ES-I3 (cell line): Measurements from ENCODE around the gene SLC44A4.
A peak's percentile ranks its signal among the peaks of the same experiment; 100 is the strongest.

ENCODE experiments used
- H3K36me3 ChIP-seq: 2 replicates; pipeline ENCODE4 v1.6.1; 2013; ENCODE audit warnings: mild to moderate bottlenecking, low read length, control low read depth, moderate library complexity; ENCODE audit not compliant: insufficient read depth
- H3K4me1 ChIP-seq: 2 replicates; pipeline ENCODE4 v1.6.1; 2013; ENCODE audit warnings: mild to moderate bottlenecking, control low read depth, low read length; ENCODE audit not compliant: insufficient read depth
- H3K9ac ChIP-seq: 2 replicates; pipeline ENCODE4 v1.6.1; 2013; ENCODE audit warnings: low read depth, mild to moderate bottlenecking, low read length, moderate library complexity
- H3K9me3 ChIP-seq: 2 replicates; pipeline ENCODE4 v1.6.1; 2013; ENCODE audit warnings: mild to moderate bottlenecking, low read length, moderate library complexity; ENCODE audit not compliant: control insufficient read depth, insufficient read depth

Gene SLC44A4

DNA sequence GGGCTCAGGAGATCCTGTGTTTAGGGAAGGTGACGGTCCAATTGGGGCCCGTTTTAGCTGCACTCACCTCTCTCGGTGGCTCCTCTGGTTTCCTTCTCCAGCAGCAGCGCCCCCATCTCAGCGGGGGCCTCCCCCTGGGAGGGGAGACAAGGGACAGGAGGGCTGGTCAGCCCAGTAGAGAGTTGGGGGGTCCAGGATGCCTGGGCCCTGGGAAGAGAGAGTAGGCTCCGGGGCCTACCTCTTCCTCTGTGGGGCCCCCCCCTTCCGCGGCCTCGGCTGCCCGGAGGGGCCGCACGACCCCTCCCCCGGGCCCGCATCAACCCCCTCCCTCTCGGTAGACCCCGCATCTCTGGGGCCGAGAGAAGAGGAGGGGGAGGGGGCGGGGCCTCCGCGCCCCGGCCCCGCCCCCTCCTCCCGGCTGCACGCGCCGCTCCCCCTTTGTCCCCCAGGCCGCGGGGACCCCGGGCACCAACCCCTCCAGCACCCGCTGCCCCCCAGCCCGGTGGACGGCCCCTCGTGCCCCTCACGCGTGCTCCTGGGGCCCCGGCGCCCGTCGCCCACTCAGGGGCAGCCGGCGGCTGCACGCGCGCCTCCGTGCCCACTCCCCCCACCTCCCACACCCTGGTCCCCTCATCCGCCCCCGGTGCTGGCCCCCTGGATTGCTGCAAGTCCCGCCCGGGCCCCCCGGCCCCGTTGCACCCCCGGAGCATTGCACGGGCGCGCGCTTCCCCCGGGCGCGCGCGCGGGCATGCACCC, 18.2 kb upstream of the SLC44A4 start:
- Histone ChIP-seq H3K9ac (peak overlapping the region; percentile 99), H3K4me1 (no peaks in the 10 kb centered on the region), H3K9me3 (no peaks in the 10 kb centered on the region), H3K36me3 (peaks cover 11% of the 10 kb centered on the region)

DNA sequence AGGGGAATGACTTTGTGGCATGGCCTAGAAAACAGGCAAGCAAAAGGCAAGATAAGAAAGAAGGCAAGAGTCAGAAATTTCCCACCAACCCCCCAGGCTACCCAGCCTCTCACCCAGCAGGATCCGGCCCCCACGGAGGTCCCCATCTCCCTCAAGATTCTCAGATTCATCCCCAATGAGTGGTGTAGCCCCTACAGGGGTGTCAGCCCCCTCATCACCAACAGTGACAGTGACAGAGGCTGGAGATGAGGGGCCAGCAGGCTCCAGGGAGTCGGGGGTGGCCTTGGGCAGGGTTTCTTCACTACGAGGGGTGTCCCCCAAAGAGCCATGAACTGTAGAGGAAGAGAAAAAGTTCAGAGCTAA, 17.7 kb upstream of the SLC44A4 start:
- Histone ChIP-seq H3K9me3 (no peaks in the 10 kb centered on the region), H3K9ac (peak overlapping the region; percentile 99; the same call in 1 of the 2 replicates), H3K4me1 (no peaks in the 10 kb centered on the region), H3K36me3 (peaks cover 12% of the 10 kb centered on the region)

DNA sequence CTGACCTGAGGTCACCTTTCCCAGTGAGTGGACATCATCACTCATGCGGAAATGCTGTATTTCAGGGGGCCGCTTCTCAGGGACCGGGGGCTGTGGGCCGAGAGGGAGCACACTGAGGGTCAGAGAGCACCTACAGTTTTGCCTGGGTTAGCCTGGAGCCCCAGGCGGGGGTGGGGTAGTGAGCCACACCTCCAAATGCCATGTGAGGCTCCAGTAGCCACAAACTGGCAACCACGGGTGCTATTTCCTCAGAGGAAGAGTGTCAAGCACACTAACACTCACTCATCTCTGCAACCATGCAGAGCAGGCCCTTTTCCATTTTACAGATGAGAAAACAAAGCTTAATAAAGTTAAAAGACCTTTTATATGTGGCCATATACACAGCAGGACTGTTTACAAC, 14.0 kb upstream of the SLC44A4 start:
- Histone ChIP-seq H3K36me3 (peaks cover 24% of the 10 kb centered on the region), H3K9me3 (no peaks in the 10 kb centered on the region), H3K4me1 (no peaks in the 10 kb centered on the region), H3K9ac (no peak overlapping the region)

DNA sequence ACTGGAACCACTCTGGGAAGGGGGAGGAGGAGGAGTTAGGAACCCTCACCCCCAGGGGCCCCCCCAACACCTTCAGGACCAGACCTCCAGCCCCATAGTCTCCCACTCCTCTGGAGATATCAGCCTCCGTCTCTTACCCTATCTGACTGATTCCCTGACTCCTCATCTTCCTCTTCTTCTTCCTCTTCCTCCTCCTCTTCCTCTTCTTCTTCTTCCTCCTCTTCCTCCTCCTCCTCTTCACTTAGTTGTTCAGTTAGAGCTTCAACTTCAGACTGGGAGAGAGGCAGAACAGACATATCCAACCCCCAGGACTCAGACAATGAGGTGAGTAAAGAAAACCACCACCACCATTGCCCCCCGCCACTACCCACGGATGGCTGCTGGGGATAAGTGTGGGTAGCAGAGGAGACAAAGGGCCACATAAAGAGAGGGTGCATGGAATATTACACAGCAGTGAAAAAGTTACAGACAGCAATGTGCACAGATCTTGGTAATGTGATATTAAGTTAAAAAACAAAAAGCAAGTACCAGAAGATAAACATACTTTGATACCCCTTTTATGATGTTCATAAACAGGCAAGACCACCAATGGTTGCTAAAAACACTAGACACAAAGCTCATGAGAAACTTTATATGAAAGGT, 10.7 kb upstream of the SLC44A4 start:
- Histone ChIP-seq H3K9ac (no peak overlapping the region), H3K36me3 (peaks cover 31% of the 10 kb centered on the region), H3K4me1 (no peaks in the 10 kb centered on the region), H3K9me3 (no peaks in the 10 kb centered on the region)

DNA sequence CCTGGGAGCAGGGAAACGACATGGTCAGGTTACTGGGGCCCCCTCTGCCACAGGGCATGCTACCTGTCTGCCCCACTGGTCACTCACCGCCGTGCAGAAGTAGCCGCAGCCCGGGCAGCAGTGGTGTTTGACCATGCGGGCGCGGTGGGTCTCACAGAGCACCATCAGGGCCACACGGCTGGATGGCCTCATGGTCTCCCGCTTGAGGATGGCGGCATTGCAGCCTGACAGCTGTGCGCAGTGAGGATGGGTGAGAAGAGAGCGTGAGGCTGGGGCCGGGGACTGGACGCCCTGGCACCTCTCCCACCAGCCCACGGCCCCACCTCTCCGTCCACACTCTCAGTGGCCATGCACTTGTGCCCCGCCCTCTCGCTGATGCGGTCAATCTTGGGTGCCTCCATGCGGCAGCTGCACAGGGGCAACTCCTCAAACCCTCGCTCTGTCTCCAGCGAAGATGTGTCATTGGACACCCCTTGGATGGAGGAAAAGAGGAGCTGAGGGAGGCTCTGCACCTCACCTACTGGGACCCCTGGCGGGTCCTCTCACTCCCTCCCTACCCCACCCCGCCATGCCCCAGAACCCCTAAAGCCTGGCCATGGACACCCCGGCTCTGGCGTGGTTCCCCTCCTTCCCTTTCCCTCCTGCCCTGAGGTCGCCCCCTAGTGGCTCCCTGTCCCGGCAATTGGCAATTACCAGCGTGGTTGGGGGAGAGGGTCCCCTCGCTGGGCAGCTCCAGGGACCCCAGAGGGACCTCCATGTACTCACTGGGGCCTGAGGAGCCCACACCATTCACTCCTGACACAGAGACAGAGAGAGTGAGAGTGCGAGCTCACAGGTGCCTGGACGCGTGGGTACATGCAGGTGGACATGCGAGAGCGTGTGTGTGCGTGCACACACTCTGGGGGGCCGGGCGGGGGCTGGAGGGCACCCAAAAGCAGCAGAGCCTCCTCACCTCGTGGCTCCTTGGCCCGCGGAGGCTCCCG, 9.8 kb upstream of the SLC44A4 start:
- no peaks in the 10 kb centered on the region for H3K9me3 ChIP-seq
- peaks cover 31% of the 10 kb centered on the region for H3K36me3 ChIP-seq
- H3K9ac ChIP-seq: no peak overlapping the region
- no peaks in the 10 kb centered on the region for H3K4me1 ChIP-seq

DNA sequence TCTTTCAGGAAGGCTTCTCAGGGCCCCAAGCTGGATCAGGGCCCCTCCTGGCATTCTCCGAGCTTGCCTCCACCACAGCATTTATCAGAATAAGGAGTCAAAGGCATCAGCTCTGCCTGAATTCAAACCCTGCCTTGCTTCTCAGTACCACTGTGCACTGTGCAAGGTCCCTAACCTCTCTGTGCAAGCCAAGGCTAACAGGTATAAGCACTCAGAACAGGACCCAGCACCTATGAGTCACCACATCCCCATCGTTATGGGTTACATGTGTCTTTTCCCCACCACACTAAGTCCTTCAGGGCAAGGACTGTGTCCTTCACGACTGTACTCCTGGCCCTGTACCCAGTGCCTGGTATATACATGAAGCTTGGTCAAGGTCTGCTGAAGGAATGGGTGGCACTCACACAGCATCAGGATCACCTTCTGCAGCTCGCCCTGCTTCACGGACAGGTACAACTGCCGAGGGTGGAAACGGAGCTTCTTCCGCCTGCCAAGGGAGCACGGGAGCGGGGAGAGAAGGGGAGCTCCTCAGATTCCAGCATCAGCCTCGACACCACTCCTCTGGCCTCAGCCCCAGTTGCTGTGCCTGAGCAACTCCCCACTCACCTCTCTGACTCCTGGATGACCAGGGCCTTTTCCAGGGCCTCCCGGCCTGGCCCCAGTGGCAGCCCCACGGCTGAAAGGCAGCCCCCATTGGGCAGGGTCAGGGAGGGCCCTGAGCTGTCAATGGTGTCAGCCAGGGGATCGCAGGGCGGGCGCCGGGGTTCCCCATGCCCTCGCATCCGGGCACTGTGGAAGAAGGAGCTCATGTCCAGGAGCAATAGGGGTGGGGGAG, 8.6 kb upstream of the SLC44A4 start:
- no peak overlapping the region for H3K9ac ChIP-seq
- no peaks in the 10 kb centered on the region for H3K9me3 ChIP-seq
- peaks cover 26% of the 10 kb centered on the region for H3K36me3 ChIP-seq
- no peaks in the 10 kb centered on the region for H3K4me1 ChIP-seq

DNA sequence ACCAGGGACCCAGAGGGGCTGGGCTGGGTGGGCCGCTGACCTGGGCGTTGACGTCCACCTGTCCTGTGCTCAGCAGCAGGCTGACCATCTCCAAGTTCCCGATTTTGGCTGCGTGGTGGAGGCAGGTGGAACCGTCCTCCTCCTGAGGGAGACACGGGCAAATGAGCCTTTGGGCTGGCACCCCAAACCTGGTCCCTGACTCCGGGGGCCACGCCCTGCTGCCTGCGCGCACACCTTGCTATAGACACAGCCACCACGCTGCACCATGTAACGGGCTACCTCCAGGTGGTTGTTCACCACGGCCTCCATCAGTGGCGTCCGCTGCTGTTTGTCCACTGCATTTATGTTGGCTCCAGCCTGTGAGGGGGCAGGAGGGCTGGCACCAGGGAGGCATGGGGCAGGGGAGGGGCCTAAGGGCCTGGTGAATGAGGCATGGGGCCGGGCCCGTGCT, 7.8 kb upstream of the SLC44A4 start:
- Histone ChIP-seq H3K9me3 (no peaks in the 10 kb centered on the region), H3K36me3 (peaks cover 27% of the 10 kb centered on the region), H3K4me1 (no peaks in the 10 kb centered on the region), H3K9ac (no peak overlapping the region)

DNA sequence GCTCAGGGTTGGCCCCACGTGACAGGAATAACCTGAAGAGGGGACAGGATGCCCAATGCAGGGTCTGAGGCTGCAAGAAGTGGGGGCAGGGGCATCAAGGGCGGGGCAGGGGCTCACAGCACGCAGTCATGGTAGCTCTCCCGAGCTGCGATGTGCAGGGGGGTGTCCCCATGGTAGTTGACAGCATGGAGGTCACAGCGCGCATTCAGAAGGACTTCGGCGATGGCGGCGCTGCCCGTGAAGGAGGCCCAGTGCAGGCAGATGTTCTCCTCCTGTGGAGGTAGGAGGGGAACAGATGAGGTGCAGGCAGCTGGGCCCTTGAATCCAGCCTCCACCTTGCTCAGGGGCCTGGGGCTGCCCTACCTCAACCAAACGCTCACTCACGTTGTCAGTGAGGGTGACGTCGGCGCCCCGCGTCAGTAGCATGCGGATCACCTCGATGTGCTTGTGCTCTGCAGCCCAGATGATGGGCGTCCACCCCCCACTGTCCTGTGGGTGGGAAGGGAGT, 5.8 kb upstream of the SLC44A4 start:
- H3K9ac ChIP-seq: no peak overlapping the region
- no peaks in the 10 kb centered on the region for H3K4me1 ChIP-seq
- H3K36me3 ChIP-seq: peaks cover 25% of the 10 kb centered on the region
- H3K9me3 ChIP-seq: no peaks in the 10 kb centered on the region

DNA sequence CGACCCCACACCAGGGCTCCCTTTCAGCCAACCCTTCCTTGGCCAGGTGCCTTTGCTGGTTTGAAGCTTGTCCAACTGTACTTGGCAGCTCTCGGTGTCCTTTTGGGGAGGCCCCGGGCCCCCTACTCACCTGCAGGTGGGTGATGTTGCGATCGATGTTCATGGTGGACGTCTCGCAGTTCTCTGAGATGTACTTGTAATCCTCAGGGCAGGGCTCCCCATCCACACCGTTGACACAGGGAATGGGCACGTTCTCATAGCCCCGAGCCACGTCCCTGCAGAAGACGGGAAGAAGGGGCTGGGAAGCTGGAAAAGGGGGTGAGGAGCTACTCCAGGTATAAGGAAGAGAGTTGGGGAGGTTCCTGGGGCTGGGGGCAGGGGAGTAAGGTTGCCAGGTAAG, 4.9 kb upstream of the SLC44A4 start:
- Histone ChIP-seq H3K4me1 (no peaks in the 10 kb centered on the region), H3K9me3 (no peaks in the 10 kb centered on the region), H3K36me3 (peaks cover 25% of the 10 kb centered on the region), H3K9ac (no peak overlapping the region)

DNA sequence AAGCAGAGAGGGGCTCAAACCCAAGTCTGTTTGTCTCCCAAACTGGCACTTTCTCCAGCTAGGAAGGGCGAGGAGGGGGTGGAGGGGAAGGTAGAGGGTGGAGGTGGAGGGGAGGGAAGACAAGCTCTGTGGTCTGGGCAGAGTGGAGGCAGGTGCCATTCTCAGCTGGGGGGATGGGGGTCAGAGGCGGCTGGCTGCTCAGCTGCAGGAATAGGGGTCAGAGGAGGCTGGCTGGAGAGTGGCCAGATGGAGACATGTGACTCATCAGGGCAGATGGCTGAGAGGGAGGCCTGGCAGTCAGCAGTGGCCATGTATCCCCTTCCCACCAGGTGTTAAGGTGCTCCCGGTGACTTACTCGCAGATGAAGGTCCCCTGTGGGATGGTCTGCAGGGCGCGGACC, 3.5 kb upstream of the SLC44A4 start:
- no peaks in the 10 kb centered on the region; the same call in 1 of the 2 replicates for H3K4me1 ChIP-seq
- H3K9ac ChIP-seq: no peak overlapping the region
- no peaks in the 10 kb centered on the region for H3K9me3 ChIP-seq
- peaks cover 17% of the 10 kb centered on the region for H3K36me3 ChIP-seq

DNA sequence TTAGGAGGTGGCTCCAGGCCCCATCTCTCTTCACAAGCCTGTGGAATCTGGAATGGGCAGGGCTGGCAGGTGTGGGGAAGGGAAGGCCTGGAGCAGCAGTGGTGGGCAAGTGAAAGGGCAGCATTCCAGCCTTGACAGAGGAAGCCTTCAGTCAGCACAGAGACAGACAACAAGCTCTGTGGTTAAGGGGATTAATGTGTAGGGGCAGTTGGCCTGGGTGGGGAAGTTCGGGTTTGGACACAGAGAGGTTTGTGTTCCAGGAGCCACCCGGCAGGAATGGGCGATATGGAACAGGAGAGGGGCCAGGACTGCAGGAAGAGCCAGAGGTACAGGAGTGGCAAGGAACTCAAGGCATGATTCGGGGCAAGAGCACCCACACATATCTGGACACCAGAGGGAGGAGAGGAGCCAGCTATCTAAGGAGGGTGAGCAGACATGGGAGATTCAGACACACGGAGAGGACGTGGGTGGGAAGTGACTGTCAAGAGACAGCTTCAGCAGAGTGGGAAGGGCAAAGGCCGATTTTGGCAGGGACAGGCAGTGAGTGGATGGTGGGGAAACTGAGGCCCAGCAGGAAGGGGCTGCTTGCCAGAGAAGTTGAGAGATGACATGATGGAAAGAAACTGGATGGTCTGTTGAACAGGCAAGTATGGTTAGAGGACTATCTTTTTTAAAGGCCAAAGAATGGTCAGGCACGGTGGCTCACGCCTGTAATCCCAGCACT, 2.5 kb upstream of the SLC44A4 start:
- Histone ChIP-seq H3K9ac (no peak overlapping the region), H3K4me1 (no peaks in the 10 kb centered on the region; the same call in 1 of the 2 replicates), H3K36me3 (peaks cover 8% of the 10 kb centered on the region), H3K9me3 (no peaks in the 10 kb centered on the region)

DNA sequence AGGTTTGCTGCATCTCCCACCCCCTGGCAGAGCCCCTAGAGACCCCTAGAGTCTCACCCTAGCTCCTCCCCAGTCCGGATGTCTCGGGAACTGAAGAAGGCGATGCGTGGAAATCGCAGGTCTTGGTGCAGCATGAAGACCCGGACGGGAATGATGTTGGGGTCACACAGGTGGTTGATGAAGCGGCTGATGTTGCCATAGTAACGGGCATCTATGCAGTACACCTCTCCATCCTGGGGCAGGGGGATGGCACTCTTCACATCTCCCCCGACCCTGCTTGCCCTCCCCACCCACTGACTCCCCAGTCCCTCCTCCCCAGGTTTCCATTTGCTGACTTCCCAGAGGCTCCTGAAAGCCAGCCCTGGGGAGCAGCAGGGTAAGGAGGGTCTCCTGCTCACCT, 1.8 kb upstream of the SLC44A4 start:
- no peak overlapping the region for H3K9ac ChIP-seq
- H3K9me3 ChIP-seq: no peaks in the 10 kb centered on the region
- no peaks in the 10 kb centered on the region; the same call in 1 of the 2 replicates for H3K4me1 ChIP-seq
- H3K36me3 ChIP-seq: peaks cover 8% of the 10 kb centered on the region

DNA sequence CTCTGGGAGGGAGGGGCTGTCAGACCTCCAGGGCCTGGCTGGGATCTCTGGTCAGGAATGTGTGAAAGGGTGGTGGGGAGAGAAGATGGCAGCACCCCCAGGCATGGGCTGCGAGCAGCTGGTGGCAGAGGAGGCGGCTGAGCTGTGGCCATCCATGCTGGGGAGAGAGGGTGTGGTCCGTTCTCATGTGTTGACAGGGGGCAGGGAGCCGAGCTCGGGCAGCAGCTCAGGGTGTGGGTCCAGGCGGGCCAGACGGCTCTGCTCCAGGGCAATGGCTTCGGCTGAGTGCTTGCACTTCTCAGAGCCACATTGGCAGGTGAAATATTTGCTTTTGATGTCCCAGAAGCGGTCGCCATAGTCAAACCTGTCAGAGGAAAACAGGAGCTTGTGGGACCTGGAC, 1.1 kb upstream of the SLC44A4 start:
- H3K9ac ChIP-seq: no peak overlapping the region
- H3K36me3 ChIP-seq: peaks cover 8% of the 10 kb centered on the region
- no peaks in the 10 kb centered on the region; the same call in 1 of the 2 replicates for H3K4me1 ChIP-seq
- H3K9me3 ChIP-seq: no peaks in the 10 kb centered on the region
